Stimulated activated CD8-positive, alpha-beta memory T cell treated with anti-CD3 and anti-CD28 coated beads, Interleukin-7, amount 100 ng/mL, for 24 hours (primary cell): ENCODE results near the gene DENND1A.

Experiments used
- DNase-seq: peaks from one replicate; pipeline ENCODE4 v3.0.0-alpha.2; 2020; ENCODE audit warnings: low read depth

DENND1A gene

DNA sequence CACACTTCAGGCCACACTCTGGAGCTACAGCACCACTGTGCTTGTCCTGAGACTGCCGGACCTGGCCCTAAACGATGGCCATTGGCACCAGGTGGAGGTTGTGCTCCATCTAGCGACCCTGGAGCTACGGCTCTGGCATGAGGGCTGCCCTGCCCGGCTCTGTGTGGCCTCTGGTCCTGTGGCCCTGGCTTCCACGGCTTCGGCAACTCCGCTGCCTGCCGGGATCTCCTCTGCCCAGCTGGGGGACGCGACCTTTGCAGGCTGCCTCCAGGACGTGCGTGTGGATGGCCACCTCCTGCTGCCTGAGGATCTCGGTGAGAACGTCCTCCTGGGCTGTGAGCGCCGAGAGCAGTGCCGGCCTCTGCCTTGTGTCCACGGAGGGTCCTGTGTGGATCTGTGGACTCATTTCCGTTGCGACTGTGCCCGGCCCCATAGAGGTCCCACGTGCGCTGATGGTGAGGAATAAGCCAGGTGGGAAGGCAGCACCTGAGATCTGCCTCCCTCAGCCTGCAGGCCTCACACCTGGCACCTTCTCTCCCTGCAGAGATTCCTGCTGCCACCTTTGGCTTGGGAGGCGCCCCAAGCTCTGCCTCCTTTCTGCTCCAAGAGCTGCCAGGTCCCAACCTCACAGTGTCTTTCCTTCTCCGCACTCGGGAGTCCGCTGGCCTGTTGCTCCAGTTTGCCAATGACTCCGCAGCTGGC is 559.2 kb downstream of the DENND1A start:
- DNase-seq: no peak

DNA sequence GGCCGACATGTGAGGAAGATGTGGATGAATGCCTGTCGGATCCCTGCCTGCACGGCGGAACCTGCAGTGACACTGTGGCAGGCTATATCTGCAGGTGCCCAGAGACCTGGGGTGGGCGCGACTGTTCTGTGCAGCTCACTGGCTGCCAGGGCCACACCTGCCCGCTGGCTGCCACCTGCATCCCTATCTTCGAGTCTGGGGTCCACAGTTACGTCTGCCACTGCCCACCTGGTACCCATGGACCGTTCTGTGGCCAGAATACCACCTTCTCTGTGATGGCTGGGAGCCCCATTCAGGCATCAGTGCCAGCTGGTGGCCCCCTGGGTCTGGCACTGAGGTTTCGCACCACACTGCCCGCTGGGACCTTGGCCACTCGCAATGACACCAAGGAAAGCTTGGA is 559.8 kb downstream of the DENND1A start:
- no peak for DNase-seq

DNA sequence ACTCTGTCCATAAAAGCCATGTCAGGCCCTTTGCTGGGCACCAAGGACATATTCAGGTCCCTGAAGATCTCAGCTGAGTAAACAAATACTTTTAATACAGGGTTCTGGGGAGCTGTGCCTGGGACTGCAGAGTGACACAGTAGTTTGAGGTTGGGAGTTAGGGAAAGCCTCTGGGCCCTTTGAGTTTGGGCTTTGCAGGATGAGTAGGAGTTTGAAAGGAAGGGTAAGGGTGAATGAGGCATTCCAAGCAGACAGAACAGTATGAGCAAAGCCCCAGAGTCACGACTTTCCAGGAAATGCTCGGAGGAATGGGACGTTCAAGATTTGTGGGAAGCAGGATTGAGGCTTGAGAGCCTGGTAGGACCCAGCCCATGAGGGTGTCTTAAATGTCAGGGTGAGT is 560.6 kb downstream of the DENND1A start:
- no peak for DNase-seq

DNA sequence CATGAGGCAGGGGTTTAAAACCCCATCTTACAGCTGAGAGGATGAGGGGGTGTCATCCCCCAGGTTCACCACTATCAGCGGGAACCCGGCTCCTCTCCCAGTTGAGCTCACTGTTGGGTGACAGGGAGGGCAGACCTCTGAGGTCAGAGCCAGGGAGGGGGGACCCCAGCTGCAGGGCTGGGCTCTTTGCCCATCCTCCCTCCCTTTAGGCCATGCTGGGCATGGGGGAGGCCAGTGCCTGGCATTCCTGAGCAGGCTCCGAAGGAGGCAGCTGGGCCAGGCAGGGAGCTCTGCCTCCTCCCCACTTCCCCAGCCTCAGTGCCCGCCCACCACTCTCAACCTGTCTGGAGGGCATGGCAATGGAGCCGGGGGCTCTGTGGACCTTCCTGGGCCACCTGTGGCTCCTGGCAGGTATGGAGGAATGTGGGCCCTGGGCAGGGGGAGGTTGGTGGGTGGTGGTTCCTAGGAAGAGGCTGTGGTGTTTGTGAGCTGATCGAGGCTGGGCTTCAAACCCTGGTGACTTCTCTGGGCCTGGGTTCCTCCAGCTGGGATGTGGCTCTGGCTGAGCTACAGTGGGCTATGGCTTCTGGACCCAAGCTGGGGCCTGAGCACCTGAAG is 561.3 kb downstream of the DENND1A start:
- no peak for DNase-seq

DNA sequence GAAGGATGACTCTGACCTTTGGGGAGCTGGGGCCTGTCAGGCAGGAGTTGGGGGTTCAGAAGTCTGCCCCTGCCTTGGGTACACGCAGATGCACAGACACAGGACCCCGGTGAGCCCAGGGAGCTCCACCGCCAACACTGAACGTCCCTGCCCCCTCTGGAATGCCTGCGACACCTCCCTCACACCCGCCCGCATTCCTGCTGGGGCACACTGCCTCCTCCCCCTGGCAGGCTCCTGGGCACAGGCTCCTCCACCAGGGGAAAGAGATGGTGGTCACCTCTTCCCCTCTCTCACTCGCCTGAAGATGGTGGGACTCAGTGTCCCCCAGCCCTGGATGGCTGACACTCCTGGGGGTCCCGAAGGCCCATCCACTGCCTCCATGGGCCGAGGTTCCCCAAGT is 561.9 kb downstream of the DENND1A start:
- DNase-seq: no peak

DNA sequence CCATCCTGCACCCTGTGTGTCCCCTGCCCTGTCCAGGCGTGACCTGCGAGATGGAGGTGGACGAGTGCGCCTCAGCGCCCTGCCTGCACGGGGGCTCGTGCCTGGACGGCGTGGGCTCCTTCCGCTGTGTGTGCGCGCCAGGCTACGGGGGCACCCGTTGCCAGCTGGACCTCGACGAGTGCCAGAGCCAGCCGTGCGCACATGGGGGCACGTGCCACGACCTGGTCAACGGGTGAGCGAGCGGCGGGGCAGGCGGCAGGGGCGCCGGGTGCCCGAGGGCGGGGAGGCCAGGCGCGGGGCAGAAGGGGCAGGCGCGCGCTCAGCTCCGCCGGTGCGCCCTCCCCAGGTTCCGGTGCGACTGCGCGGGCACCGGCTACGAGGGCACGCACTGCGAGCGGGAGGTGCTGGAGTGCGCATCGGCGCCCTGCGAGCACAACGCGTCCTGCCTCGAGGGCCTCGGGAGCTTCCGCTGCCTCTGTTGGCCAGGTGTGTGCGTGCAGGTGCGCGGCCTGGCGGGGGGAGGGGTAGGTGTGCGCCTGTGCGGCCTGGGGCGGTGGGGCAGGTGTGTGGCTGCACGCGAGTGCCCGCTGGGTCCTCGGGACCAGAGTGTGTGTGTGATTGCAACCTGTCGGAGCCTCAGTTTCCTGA is 563.9 kb downstream of the DENND1A start:
- no peak for DNase-seq

DNA sequence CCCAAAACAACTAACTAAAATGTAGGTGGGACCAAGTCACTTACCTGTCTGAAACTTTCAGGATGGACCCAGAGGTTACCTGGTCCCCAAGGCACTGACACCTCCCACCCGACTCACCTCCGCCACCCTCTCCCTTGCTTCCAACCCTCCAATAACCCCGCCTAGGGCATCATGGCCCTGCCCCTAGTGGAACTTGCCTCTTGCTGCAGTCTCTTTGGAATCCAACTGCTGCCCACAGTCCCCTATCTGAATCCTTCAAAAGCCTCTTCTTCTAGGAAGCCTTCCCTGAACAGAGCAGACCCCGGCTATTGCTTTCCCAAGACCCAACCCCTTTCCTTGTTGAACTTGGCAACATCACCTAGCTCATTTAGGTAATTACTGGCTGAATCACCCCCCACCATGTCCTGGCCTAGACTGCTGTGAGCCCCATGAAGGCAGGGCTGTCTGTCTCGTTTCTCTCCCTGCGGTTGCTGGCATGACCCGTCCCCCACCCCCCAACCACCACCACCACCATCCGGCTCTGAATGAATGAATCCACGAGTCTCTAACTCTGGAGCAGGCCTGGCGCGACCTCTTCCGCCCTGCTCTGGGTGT is 564.5 kb downstream of the DENND1A start:
- no peak for DNase-seq

DNA sequence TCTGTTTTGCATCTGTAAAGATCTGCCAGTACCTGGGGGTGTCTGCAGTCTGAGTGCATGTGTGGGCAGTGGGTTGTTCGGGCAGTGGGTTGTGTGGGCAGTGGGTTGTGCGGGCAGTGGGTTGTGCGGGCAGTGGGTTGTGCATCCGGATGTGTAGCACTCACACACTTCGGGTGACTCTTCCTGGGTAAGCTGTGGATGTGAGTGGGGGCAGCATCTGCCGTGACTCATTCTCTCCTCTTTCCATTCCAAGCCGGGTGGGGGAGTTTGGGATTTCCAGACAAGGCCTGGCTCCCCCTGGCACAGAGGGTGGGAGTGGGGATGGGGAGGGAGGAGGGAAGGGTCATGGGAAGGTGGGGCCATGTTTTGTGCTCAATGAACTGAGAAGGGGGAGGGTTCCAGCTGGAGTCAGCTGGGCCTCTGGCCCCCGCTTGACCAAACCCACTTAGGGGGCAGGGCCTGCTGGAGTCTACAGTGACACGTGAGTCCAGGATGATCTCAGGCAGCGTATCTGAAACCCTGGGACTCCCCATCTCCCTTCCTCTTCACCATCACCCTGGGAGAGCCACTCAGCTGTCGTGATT is 565.6 kb downstream of the DENND1A start:
- DNase-seq: no peak

DNA sequence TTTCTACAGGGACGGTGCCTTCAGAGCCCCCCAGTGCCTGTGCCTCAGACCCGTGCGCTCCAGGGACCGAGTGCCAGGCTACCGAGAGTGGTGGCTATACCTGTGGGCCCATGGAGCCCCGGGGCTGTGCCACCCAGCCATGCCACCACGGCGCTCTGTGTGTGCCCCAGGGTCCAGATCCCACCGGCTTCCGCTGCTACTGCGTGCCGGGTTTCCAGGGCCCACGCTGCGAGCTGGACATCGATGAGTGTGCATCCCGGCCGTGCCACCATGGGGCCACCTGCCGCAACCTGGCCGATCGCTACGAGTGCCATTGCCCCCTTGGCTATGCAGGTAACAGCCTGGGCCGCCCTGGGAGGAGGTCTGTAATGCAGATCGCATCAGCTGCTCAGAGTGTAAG is 567.1 kb downstream of the DENND1A start:
- DNase-seq: no peak

DNA sequence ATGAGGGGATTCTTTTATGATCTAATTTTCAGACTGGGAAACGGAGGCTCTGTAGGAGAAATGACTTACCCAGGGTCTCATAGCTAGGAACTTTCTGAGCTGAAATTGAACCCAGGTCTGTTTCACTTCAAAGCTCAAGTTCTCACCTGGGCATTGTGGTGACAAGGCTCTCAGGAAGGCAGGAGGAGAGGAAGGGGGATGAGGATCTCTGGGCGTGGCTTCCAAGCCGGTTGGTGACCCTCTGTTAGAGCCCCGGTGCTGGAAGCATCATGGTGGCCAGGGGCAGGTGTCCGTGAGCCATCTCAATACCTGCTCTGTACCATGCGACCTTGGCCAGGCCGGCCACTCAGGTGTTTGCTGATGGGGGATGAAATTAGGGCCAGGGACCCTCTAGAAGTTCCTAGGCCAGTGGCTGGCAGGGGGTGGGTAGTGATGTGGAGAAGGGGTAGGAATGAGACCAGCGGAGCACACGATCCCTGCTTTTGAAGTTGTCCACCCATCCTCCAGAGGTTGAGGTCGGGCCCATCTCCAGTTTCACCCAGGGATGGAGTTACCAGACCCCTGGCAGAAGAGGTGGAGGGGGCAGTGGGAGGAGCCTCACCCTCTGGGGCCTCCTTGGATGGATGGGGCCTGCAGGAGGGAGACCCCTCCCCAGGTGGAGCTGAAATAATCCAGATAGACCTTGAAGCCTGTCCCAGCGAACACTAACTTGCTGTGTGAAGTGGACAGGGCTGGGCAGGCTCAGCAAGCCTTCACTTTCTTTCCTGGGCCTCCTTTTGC is 568.0 kb downstream of the DENND1A start:
- no peak for DNase-seq

DNA sequence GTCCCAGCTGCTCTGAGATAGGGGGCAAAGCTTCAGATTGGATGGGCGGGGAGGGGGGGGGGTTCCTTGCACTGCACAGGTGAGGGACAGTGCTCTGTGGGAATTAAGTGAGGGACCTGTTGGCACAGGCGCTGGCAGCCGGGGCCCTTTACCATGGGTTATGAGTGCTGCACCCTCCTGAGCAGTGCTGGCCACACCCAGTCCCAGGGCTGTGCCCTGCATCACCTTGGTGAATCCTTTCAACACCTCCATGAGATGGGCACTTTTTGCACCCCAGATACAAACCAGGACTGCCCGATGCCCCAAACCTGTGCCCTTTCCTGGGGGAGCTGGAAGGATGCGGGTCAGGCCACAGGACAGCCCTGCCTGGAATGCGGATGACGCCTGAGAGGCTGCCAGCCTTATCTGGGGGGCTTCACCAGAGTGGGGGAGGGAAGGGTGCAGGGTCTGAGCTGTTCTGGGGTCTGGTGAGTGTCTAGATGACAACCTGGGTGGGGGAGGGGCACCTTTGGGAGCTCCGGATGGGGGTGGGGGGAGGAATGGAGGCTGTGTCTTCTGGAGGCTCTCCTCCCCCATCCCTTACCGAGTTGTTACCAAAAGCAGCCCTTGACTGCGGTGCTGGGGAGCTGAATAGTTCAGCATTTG is 568.7 kb downstream of the DENND1A start:
- DNase-seq: no peak

DNA sequence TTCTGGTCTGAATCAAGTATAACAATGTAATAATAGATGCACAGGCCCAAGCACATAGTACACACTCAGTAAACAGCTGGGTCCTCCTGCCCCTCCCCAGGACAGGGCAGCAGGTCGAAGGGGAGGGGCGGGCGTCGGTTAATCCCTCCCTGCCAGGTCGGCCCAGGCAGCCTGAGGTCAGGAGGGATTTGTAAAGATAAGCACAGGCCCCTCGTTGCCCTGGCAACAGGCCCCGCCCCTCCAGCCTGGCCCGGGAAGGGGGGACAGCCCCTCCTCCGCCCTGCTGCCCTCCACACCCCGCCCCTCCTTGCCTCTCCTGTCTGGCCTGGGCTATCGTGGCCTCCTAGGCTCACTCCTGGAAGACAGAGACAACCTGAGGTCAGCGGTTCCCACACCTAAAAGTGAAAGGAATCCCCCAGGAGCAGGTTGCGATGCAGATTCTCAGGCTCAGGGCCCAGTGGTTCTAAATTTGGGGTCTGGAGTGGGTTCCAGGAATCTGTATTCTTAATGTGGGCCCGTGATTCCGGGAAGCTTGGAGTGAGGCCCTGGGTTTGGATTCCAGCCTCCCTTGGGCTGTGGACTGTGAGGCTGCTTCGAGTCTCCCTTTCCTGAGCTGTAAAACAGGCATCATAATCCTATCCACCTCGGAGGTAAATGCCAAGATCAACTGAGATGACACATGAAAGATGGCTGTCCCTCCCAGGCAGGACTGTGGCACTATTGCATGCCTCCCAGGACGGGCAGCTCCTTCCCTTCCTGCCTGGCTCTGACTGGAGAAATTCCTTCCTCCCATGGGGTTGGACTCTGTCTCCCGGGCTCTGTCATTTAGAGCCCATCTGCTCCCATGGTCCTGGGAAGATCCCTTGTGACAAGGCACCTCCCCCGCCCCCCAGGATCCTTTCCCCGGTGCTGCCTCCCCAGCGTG is 569.5 kb downstream of the DENND1A start:
- DNase-seq: no peak

DNA sequence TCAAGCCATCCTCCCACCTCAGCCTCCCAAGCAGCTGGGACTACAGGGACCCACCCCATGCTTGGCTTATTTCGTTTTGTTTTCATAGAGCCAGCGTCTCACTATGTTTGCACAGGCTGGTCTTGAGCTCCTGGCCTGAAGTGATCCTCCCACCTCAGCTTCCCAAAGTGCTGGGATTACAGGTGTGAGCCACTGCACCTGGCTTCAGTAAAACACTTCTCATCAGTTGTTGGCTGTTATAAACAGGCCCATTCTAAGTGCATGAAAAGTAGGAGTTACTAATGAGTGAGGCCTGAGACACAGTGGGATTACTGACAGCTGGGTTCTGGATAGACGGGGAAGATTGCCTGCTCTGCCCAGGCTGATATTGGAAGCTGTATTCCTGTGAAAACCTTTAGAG is 570.4 kb downstream of the DENND1A start:
- no peak for DNase-seq

DNA sequence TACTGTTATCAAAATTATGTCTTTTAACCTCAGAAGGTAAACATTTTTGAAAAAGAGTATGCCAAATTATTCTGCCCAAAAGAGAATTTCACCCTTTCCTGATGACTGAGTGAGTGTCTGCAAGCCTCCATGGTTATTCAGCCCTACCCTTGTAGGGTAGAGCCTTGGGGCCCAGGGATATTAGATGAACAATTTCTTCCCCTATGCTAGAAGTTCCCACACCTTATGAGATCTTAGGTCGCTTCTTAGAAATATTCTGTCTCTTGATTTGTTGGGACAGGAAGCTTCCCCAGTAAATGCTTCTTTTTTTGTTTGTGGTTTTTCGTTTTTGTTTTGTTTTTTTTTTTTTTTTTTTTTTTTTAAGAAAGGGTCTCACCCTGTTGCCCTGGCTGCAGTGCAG is 570.8 kb downstream of the DENND1A start:
- DNase-seq: no peak

DNA sequence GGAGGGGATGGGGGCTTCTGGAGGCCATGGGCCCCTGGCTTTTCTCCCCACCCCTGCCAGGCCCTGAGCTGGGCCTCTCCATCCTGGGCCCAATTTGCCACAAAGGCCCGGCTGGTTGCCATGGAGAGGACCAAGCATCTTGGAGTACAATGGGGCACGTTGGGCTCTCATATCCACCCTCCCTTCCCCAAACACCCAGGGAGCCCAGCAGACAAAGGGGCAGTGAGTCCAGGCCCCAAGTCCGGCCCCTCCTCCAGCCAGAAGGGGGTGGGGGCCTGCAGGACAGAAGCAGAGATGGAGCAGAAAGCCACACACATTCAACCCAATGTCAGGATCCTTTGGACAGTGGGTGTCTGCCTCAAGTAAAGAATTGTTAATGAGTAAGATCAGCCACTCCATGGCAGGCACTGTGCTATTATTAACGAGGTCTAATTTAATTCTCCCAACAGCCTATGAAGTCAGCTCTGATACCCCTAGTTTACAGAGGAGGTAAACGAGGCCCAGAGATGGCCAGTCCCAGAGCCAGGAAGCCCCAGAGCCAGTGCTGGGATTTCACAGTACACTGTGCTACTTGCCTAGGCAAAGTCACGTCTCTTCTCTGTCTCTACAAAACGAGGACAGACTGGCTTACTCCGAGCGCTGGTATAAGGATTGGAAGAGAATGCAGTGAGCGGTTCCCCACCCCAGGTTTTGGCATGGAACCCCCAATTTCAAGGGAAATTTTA is 571.6 kb downstream of the DENND1A start:
- DNase-seq: no peak

DNA sequence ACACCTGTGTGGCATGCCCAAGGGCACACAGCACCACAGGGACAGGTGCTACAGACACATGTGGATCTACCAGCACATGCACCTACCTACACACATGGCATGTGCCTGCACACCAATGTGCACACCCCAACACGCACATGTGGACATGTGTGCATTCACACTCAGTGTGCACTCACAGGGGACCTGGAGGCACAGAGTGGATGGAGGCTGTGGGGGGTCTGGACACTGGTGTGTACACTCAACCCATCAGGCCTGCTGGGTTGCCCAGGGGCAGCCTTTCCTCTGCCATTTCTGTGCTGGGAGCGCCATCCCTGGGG is 572.2 kb downstream of the DENND1A start:
- no peak for DNase-seq

DNA sequence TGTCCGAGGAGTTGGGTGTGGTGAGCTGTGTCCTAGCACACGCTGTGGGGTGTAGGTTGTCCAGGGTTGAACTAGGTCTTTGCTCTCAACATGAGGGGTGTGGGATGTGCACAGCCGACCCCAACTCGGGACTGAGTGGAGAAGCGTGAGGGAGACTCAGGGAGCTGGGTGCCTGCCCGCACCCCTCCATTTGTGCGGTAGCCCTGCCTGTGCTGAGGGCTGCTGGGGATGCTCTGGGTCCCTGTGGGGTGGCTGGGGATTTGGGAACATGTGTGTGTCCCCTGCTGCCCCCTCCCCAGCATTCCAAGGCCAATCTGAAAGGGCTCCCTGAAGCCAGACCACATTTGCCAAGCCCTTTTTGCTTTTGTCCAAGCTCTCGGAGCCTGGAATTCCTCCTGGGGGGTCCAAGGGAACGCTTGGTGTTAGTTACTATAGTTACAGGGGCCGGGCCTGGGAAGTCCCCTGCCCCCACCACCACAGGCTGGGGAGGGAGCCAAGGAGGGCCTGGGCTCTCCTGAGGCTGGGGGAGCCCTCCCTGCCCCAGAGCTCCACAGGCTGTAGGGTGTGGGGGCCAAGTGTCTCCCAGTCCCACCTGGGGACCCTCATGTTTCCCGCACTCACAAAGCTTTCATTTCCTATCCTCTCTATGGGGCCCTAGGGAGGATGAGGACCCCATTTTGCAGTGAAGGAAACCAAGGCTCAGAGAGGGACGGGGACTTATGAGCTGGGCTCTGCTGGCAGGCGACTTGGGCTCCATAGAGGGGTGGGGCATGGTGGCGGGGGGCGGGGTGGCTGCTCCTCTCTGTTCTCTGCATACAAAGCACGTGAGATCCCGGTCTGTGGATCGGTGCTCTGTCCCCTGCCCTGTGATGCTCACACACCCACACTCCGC is 572.8 kb downstream of the DENND1A start:
- no peak for DNase-seq

DNA sequence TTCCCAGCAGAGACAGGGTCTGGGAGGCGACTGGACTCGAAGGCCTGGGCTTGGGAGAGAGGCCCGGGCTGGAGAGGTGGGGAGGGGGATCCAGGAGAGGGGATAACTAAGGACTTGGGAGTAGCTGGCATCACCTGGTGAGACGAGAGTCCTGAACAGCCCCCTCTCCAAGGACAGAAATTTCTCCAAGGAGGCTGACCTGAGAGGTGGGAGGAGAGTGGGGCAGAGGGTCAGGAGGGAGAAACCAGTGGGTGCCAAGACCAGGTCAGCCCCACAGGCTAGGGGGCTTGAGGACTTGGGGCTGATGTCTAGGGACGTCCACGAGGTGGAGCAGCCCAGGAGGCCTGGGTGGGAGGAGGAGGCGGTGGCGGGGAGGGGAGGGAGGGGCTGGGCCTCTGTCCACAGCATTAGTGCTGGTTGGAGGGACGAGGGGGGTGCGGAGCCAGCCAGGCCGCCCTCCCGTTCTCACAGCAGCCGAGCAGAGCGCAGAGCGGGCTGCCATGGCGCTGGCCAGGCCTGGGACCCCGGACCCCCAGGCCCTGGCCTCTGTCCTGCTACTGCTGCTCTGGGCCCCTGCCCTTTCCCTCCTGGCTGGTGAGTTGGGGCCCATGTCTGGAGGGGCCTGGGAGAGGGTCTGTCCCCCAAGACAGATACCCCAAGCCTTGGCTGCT is 574.0 kb downstream of the DENND1A start, which contains the start of gene CRB2:
CRB2 (plus strand) TSS at position 437 of the 671 bp plus-strand sequence; CDS start at position 501, 64 bp downstream.
- DNase-seq: no peak
